ENCODE measurements around the gene MOB3C. TPM values are rescaled to one million over a fixed set of nuclear protein-coding genes. Genes with fewer than 3 reads are reported as not detected.

MOB3C gene
- total RNA-seq, 1 experiment from 2014 or later = 12.3 TPM

DNA sequence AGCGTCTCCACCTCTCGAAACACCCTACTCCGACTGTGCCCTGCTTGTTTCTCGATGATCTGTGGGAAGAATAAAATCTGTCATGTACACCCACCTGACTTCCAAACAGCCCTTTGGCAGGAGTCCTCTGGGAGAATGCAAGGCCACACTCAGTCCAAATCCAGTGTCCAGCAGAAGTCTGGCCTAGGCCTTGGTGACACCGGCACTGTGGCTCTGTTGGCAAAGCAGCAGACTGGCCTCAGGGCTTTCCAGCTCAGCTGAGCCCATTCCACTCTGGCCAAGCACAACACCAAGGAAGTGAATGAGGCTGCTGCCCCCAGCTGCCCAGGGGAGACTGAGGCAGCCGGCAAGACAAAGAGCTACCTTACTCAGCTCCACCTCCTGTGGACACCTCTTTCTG, 40.0 kb downstream of the MOB3C start:
- no peak for DNase-seq (ENCODE audit: low spot score)

DNA sequence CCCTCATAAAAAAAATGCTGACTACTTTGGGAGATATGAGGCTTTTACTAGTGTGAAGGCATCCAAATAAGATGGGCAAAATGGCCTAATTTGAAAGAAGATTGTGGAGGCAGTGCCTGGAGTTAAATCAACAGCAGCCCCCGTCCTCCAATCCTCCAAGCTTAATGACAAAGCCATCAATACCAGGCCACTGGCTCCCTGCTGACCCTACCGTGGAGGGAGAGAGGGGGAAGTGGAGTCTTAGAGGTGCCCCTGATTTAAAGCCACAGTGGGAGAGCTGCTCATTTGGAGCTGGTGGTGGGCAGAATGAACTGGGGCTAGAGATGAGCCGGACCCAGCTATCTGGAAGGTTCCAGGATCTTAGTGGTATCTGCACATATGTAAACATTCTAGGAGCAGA, 40.8 kb downstream of the MOB3C start:
- DNase-seq (ENCODE audit: low spot score) = no peak

DNA sequence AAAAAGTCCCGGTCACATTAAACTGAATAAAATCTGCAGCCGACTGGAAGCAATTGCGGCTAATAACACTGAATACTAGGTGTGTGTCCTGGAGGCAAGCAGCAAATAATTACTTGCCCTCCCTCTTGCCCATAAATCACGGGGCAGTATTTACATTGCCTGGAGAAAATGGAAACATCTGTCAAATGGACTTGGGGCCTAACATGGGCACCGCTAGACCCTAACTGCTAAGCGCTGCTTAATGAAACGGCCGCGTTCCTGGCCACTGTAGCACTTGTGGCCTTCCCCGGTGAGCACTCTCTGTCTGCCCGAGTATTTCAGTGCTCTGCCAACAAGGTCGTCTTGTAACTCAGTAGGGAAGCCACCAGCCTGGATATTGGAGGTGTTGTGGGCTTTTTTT, 41.3 kb downstream of the MOB3C start:
- no peak for DNase-seq (ENCODE audit: low spot score)

DNA sequence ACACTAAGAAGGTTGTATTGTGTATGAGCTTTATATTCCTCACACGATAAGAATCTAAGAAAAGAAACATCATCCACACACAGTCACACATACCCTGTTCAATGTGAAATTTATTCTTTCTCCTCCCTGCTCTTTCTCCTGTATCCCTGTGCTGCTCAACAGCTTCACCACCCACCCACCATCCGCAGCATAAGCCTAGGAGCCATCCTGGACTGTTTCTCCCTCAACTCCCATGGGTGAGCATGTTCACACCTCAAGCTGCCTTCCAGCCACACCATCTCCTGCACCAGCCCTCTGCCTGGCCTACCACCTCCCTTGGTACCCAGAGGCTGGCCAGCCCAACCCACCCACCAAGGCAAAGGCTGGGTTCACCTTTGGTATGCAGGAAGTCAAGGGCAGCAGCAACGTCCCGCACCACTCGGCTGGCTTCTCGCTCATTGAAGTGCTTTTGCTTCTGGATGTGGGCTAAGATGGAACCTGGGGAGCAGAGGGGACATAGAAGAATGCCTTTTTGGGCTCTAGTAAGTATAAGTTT, 44.9 kb downstream of the MOB3C start:
- no peak for DNase-seq (ENCODE audit: low spot score)

DNA sequence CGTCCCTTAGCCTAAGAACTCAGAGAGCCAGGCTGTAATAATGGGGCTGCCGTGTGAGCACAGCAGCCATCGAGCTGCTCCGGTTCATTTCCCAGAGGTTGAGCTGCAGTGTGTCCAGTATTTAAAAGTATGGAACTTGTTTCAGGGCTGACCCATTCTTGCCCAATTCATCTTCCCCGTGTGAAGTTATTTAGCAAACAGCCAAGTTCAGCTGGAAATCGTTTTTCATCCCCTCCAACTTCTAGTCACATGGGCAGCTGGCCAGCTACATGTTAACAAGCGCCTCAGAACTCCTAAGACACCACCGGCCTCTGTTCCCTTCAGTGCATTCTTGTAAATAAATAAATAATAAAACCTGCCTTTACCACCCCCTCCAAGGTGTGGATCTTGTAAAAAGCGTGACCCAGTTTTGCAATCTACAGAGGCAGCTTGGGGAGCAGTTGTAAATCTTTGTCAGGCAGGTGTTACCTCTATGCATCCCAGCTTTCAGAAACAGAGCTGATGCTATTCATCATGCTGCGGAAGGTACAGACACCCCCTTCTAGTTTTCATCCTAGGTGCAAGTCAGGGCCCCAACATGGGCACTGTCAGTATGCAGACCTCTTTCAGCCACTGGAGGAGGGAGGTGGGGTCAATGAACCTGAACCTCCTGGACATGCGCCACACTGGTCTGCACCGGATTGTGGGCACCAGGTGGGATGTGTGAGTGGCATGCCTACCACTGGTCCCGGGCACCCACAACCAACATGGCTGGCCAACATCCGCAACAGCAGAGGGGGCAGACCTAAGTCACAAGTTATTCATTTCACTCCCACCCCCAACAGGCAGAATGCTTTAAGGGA, 46.5 kb downstream of the MOB3C start:
- no peak for DNase-seq (ENCODE audit: low spot score)

DNA sequence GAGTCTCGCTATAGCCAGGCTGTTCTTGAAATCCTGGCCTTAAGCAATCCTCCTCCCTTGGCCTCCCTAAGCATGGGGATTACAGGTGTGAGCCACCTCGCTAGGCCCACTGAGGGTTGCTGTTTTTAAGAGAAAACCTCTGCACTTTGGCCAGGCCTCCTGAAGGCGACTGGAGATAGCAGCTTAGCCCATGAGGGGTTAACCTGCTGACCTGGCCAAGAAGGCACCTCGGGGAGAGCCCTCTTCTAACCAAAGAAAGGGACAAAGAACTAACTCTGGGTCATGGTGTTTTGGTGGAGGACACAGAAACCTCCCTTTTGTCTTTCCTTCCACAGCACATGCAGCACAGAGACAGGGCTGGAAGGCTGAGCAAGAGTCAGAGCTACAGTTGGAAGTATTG, 47.5 kb downstream of the MOB3C start:
- DNase-seq (ENCODE audit: low spot score) = no peak

DNA sequence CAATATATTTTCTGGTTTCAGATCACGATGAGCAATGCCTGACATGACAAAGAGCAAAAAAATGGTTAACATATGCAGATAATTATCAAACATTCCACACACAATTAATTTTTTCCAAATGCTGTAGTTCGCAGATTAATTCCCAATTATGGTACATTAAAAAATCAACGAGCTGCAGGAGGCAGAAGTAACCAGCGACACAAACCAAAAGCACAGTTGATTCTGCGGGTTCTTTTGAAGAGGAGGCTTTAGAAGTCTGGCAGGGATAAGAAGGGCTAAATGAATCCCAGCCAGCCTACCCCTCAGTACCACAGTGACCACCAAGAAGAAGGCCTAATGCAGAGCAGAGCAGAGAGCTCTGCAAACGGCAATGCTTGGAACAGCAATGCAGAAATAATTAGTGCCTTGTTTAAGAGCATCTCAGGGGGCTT, 48.1 kb downstream of the MOB3C start:
- DNase-seq (ENCODE audit: low spot score) = no peak

DNA sequence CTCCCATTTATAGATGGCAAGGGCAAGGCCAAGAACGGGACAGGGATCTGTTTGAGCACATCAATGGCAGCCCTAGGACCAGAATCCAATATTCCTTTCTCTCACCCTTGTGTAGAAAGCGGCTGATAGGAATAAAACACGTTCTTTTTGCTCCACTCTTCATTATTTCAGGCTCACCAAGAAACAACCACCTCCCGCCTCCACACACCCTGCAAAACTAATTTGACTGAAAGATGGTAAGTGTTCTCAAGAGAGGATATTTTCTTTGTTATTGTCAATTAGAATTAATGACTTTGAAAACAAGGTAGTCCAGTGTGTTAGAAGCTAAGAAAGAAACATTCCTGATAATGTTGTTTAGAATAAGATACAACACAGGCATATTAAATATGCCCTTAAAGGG, 53.3 kb downstream of the MOB3C start:
- DNase-seq (ENCODE audit: low spot score) = no peak

DNA sequence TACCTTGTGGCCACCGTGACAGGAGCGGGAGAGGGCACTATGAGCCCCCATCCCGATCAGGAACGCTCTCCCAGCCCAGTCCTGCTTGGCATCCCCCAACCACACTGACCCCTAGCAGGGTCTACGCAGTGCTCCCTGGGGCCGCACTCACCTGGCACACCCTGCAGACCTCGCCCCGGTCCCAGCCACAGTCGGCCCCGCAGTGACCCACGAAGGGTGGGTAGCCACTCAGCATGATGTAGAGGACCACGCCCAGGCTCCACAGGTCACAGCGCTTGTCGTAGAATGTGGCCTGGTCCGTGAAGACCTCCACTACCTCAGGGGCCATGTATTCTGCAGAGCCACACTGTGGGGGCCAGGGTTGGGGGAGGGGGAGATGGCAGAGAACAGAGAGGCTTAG, 54.1 kb downstream of the MOB3C start:
- no peak for DNase-seq (ENCODE audit: low spot score)

DNA sequence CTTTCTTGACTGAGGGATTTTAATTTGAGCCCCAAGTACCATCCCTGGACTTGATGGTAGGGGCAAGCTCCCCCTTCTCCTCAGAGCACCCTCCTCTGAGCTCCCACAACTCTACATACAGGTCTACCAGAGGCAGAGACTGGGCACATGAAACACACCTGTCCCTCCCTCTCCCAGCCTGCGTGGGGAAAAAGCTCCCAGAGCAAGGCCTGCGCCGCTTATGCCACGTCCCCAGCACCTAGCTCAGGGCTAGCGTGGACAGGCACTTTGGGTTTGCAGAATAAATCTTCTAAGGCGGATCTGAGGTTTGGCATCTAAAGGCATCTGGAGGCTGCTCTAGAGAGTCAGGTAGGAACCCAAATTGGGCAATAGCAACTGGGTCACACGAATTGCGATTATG, 57.6 kb downstream of the MOB3C start:
- DNase-seq (ENCODE audit: low spot score) = no peak

DNA sequence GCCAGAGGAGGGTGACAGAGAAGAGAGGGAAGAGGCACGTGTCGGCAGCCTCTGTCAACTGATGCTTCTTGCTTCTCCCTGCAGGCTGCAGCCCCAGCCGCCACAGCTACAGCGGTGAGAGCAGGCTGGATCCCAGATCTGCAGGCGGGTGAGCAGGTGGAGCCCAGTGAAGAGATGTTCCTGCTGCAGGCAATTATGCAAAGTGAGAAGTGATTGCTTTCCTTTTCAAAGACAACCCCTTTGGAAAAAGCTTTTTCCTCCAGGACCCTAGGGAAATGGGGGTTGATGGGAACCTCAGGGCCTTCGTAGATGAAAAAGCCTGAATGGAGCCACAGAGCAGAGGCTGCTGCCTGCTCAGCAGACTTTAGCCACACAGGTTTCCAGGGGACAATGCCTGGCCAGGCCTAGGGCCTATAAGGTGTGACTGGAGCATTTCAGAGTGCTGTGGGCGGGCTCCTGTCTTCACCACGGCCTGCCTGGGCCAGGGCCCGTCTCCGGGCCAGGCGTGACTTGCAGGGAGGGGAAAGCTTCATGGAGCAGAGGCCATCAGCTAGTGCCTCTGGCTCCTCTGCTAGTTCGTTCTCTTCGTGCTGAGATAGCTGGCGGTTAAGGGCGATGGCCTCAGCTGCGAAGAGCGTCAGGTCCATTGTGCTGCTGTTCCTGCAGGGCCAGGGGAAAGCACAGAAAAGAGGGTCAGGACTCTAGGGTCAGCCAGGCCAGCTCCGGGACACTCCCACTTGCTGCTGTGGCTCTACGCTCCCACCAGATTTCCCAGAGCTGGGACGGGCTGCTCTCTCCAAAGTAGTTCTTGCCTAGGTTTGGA, 58.3 kb downstream of the MOB3C start:
- no peak for DNase-seq (ENCODE audit: low spot score)

Other genes with a start within 250 kb of the MOB3C start
- 53.2 and 62.9 TPM in 2 replicates for gene FAAH, start 222.5 kb downstream of the MOB3C start, total RNA-seq (2014; rRNA removed; shearing (Covaris generic))
- 3.0 and 3.1 TPM in 2 replicates for gene DMBX1, start 127.0 kb downstream of the MOB3C start, total RNA-seq (2014; rRNA removed; shearing (Covaris generic))
- gene KNCN, start 65.2 kb downstream of the MOB3C start, total RNA-seq (2014; rRNA removed; shearing (Covaris generic)) = not detected in 2 replicates
- gene MKNK1, start 12.5 kb downstream of the MOB3C start, total RNA-seq (2014; rRNA removed; shearing (Covaris generic)) = 13.5 and 16.1 TPM in 2 replicates
- 39.2 and 47.7 TPM in 2 replicates for gene ATPAF1, start 51.6 kb upstream of the MOB3C start, total RNA-seq (2014; rRNA removed; shearing (Covaris generic))
- gene TEX38, start 55.0 kb upstream of the MOB3C start, total RNA-seq (2014; rRNA removed; shearing (Covaris generic)) = 0.20 TPM in 1 of 2 replicates, not detected in the other
- gene EFCAB14, start 102.3 kb upstream of the MOB3C start, total RNA-seq (2014; rRNA removed; shearing (Covaris generic)) = 34.2 and 42.6 TPM in 2 replicates
- gene CYP4B1, start 182.2 kb upstream of the MOB3C start, total RNA-seq (2014; rRNA removed; shearing (Covaris generic)) = 0.23 TPM in 1 of 2 replicates, not detected in the other